Breast epithelium (tissue), 4 donors: ENCODE measurements around the gene PRKCSH. TPM values are rescaled to one million over a fixed set of nuclear protein-coding genes. Genes with fewer than 3 reads are reported as not detected.

Experiments
- DNase-seq, 2 donors: peaks; one replicate each; pipeline ENCODE4 v3.0.0-alpha.2; 2019; ENCODE audit warnings: low spot score in 2 of 2
- H3K27ac ChIP-seq, 2 donors: fragments of 200-600 bp; sonication (generic) in 1 of 2; one replicate each; pipeline ENCODE4 v1.5.1; 2016 to 2019; ENCODE audit warnings: mild to moderate bottlenecking in 1 of 2
- H3K27me3 ChIP-seq, 2 donors: fragments of 200-600 bp; sonication (generic) in 1 of 2; one replicate each; pipeline versions ENCODE4 v1.5.1 to v1.6.0; 2017 to 2019; ENCODE audit warnings: control low read depth in 1 of 2, mild to moderate bottlenecking in 1 of 2
- H3K36me3 ChIP-seq: fragments of 200-600 bp; one replicate; pipeline ENCODE4 v1.5.1; 2019
- H3K4me1 ChIP-seq, 2 donors: fragments of 200-600 bp; sonication (generic); one replicate each; pipeline ENCODE4 v1.5.1; 2016 to 2019; ENCODE audit warnings: control low read depth in 1 of 2
- H3K4me3 ChIP-seq, 3 donors: fragments of 200-600 bp; sonication (generic); 1 replicate in 2 of 3; 2 replicates in 1 of 3; pipeline ENCODE4 v1.5.1; 2016 to 2019; ENCODE audit warnings: mild to moderate bottlenecking in 3 of 3, moderate library complexity in 2 of 3
- H3K9me3 ChIP-seq, 2 donors: fragments of 200-600 bp; sonication (generic) in 1 of 2; one replicate each; pipeline ENCODE4 v1.5.1; 2016 to 2019; ENCODE audit warnings: control low read depth in 1 of 2
- CTCF ChIP-seq, 3 donors: fragments of 450-650 bp; IDR thresholded peaks; one replicate each; pipeline ENCODE4 v1.5.1; 2016 to 2017; ENCODE audit warnings: antibody characterized with exemption in 3 of 3, mild to moderate bottlenecking in 3 of 3, moderate library complexity in 3 of 3
- POLR2A ChIP-seq: fragments of 450-650 bp; IDR thresholded peaks from one replicate; pipeline ENCODE4 v1.6.1; 2016; ENCODE audit warnings: antibody characterized with exemption, mild to moderate bottlenecking, moderate library complexity
- POLR2AphosphoS5 ChIP-seq, 3 donors: sonication (generic); formaldehyde crosslinking; IDR thresholded peaks; one replicate each; pipeline ENCODE4 v1.6.1; 2017; ENCODE audit warnings: antibody characterized with exemption in 3 of 3
- intact Hi-C: fragments of 100-400 bp; cut with DNase I; formaldehyde crosslinking; loops from one replicate; pipeline ENCODE4 v1.15.1; 2023; ENCODE audit warnings: low total_unique reads
- total RNA-seq, 3 donors: library from RNA; depleted of rRNA; stranded (reverse); fragments of >200 nt; gene quantifications; one replicate each; pipeline ENCODE4 v1.1.0, GENCODE V29; 2016

Gene PRKCSH
- total RNA-seq, 3 donors from 2014 or later, result 69.5 to 95.9 (median 92.1) TPM

- Histone ChIP-seq H3K36me3 (no peaks in the 10 kb centered on the region), H3K27ac (no peak overlapping the region), H3K9me3 (no peaks in the 10 kb centered on the region), H3K27me3 (peaks cover 10 to 26% of the 10 kb centered on the region in 2 donors), H3K4me1 (peaks cover 4 to 6% of the 10 kb centered on the region in 2 donors), H3K4me3 (no peak overlapping the region)
- intact Hi-C loops, result loop anchor here (10.0 kb wide), 1 partner anchor 192 kb away; the partner anchor contains the start of gene TSPAN16
- DNase-seq, result no peak
- TF ChIP-seq CTCF (IDR thresholded peaks at IDR 0.05), result no peak
- no peak for TF ChIP-seq POLR2AphosphoS5 (IDR thresholded peaks at IDR 0.05)
- TF ChIP-seq POLR2A, result no peak
Observed at GRCh38 chr19:11486661-11487503, 51.4 kb downstream of the PRKCSH start.

DNA sequence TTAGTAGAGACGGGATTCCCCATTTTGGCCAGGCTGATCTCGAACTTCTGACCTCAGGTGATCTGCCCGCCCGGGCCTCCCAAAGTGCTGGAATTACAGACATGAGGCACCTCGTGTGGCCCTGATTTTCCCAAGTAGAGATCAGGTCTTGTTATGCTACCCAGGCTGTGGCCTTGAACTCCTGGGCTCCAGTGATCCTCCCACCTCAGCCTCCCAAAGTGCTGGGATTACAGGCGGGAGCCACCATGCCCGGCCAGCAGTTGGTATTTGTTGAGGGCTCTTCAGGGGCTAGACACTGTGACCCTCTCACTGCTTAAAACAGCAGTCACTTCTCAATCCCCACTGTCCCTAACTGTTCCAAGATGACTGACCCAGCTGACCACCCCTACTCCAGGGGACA, 53.9 kb downstream of the PRKCSH start:
- TF ChIP-seq POLR2AphosphoS5 (IDR thresholded peaks at IDR 0.05) (no peak), POLR2A (no peak), CTCF (IDR thresholded peaks at IDR 0.05) (no peak)
- intact Hi-C loops, result loop anchor here (10.0 kb wide), 1 partner anchor 195 kb away; the partner anchor contains the start of gene TSPAN16
- Histone ChIP-seq H3K9me3 (no peaks in the 10 kb centered on the region), H3K4me3 (no peak overlapping the region), H3K27me3 (peaks cover 0 to under 1% of the 10 kb centered on the region in 2 donors), H3K4me1 (no peaks in the 10 kb centered on the region), H3K36me3 (no peaks in the 10 kb centered on the region), H3K27ac (no peak overlapping the region)
- DNase-seq, result no peak

GRCh38 chr19:11494634-11495285, 59.3 kb downstream of the PRKCSH start:
- DNase-seq, result no peak
- Histone ChIP-seq H3K27me3 (no peaks in the 10 kb centered on the region), H3K36me3 (no peaks in the 10 kb centered on the region), H3K4me1 (no peaks in the 10 kb centered on the region), H3K27ac (no peak overlapping the region), H3K4me3 (no peak overlapping the region), H3K9me3 (no peaks in the 10 kb centered on the region)
- TF ChIP-seq POLR2A (no peak), POLR2AphosphoS5 (IDR thresholded peaks at IDR 0.05) (no peak), CTCF (IDR thresholded peaks at IDR 0.05) (no peak)
- intact Hi-C loops, result no loop called here

DNA sequence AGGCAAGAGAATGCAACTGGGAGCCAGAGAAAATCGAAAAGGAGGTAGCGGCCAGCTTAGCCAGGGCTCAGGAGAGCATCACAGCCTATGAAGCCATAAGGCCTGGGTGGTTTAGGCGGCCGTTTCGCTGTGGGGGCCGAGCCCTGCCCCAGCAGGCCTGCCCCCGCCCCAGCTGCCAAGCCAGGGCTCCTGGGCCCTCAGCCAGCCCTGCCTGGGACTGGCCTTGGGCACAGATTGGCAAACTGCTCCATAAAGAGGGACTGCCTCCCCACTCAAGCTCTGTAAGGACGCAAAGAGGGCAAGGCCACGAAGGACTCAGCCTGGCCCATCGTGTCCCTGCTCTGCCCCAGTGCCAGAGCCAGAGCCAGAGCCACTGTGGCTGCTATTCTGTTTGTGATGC, 60.0 kb downstream of the PRKCSH start:
- no peaks in the 10 kb centered on the region for H3K27me3 ChIP-seq
- intact Hi-C loops, result no loop called here
- no peaks in the 10 kb centered on the region for H3K36me3 ChIP-seq
- DNase-seq, result no peak
- no peak for TF ChIP-seq CTCF (IDR thresholded peaks at IDR 0.05)
- no peak for TF ChIP-seq POLR2A
- TF ChIP-seq POLR2AphosphoS5 (IDR thresholded peaks at IDR 0.05), result no peak
- H3K9me3 ChIP-seq, result no peaks in the 10 kb centered on the region
- no peaks in the 10 kb centered on the region for H3K4me1 ChIP-seq
- H3K4me3 ChIP-seq, result no peak overlapping the region
- no peak overlapping the region for H3K27ac ChIP-seq

DNA sequence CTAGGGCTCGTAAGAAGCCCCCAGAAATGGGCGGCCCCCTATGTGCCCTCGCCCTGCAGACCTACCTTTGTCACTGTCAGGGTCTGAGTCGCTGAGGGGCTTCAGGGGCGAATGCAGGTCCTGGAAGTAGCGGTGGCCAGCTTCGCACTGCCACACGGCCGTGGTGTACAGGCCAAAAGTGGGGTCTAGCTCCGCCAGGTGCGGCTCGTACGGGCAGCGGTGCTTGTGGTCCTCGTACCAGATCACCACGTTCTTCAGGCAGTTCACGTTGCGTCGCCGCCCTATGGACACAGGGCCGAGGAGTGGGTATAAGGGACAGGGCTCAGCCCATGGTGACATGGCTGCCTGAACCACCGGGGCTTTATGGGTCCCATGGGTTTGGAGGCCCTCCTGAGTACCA, 60.5 kb downstream of the PRKCSH start:
- Histone ChIP-seq H3K9me3 (no peaks in the 10 kb centered on the region), H3K36me3 (no peaks in the 10 kb centered on the region), H3K27me3 (no peaks in the 10 kb centered on the region), H3K4me1 (no peaks in the 10 kb centered on the region), H3K27ac (no peak overlapping the region), H3K4me3 (no peak overlapping the region)
- DNase-seq, result no peak
- intact Hi-C loops, result no loop called here
- TF ChIP-seq POLR2A, result no peak
- TF ChIP-seq CTCF (IDR thresholded peaks at IDR 0.05), result no peak
- TF ChIP-seq POLR2AphosphoS5 (IDR thresholded peaks at IDR 0.05), result no peak
